NCI-H2227 (cell line): ENCODE data around the gene MYH10.

Experiments
- DNase-seq: peaks from one replicate; lab custom pipeline; 2025; ENCODE audit not compliant: unreplicated experiment; lab: John Stamatoyannopoulos, UW

Gene MYH10

DNA sequence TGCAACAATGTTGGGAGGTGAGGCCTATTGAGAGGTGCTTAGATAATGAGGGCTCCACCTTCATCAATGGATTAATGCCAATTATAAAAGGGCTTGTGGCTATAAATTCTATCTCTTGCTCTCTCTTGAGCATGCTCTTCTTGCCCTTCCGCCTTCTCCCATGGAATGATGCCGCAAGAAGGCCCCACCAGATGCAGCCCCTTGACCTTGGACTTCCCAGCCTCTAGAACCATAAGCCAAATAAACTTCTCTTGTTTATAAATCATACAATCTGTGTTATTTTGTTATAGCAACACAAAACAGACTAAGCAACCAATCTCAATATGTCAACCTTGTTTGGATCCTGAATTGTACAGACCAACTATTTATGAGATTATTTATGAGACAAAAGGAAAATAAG is 20.0 kb downstream of the MYH10 start:
- no peak for DNase-seq

GRCh38 chr17:8609910-8610309 is 20.6 kb downstream of the MYH10 start:
- no peak for DNase-seq

- no peak for DNase-seq
Observed at GRCh38 chr17:8608001-8608400, 22.5 kb downstream of the MYH10 start.

DNA sequence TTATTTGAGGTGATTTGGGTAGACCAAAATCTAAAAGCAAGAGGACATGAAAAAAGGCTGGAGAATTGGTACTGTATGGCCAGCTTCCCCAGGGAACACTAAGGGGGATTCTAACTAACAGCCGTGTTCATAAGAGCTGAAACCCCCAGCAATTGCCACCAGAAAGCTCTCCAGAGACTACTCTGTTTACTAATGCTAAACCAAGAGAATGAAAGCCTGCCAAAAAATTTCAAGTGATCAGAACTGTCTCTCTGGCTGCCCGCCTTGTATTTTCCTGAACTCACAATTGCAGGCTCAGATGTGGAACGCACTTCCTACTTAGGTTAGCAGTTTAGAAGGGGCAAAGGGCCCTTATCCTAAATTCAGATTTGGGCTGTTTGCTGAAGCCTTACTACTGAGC is 24.1 kb downstream of the MYH10 start:
- no peak for DNase-seq

DNA sequence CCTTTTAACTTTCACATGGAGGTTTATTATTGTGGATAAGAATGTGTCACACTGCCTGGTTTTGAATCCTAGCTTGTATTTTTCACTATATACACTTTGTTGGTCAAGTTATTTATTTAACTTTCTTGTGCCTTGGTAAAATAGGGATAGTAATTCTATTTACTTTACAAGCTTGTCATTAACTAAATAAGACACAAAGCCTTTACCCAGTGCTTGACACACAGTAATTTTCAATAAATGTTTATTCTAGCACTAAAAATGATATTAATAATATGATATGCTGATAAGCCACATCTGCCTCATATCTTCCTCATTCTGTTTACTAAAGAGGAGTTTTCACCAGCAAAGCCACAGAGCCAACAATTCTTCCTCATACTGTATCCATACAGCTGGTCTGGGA is 27.8 kb downstream of the MYH10 start:
- DNase-seq = no peak

DNA sequence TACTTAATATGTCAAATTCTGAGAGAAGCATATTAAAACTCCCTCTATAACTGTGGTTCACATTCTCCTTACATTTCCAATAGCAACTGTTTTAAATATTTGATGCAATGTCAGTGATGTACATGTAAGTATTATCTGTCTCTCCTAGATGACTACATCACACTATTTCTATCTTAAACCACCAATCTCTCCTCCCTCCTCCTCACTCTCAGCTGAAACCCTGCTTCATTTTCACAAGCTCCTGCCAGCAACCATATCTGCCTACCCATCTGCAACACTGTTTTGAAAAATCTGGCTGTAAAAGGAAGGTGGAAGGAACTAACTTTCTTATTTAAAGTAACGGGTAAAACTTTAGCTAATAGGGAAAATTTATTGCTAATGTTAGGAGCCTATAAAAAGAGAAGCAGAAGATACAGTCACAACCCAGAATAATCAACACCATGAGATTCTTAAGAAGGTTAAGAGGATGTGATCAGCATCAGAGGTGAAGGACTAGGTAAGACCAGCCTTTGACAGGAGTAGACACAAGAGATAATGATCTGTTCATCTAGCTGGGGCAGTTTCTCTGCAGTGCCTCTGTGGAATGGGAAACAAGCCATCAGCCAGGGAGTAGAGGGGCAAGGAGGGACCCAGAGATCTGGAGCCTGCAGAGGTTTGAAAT is 31.0 kb downstream of the MYH10 start:
- no peak for DNase-seq

DNA sequence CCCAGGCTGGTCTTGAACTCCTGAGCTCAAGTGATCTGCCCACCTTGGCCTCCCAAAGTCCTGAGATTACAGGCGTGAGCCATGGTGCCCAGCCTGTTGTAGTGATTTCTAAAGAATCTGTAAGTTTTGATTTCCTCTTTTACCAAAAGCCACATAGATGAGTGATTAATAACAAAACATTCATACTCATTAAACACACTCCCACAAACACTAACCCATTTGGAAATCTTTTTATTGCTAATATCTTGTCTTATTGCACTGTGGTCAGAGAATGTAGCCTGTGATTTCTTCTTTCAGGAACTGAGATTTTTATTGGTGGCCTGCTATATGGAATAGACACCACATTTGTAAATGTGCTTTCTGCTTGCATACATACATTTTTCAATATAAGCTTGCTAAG is 31.6 kb downstream of the MYH10 start:
- DNase-seq = no peak

DNA sequence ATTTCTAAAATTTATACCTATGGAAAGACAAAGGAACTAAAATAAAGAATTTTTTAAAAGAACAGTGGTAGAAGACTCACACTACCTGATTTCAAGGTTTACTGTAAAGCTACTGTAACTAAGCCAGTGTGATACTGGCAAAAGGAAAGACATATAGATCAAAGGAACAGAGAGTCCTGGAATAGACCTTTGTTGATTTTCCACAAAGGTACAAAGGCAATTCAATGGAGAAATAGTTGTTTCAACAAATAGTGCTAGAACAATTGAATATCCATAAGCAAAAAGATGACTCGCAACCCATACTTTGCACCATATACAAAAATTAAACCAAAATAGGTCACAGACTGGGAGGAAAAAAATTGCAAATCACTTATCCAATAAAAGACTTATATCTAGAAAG is 36.7 kb downstream of the MYH10 start:
- DNase-seq = no peak

GRCh38 chr17:8593276-8593675 is 37.2 kb downstream of the MYH10 start:
- no peak for DNase-seq

DNA sequence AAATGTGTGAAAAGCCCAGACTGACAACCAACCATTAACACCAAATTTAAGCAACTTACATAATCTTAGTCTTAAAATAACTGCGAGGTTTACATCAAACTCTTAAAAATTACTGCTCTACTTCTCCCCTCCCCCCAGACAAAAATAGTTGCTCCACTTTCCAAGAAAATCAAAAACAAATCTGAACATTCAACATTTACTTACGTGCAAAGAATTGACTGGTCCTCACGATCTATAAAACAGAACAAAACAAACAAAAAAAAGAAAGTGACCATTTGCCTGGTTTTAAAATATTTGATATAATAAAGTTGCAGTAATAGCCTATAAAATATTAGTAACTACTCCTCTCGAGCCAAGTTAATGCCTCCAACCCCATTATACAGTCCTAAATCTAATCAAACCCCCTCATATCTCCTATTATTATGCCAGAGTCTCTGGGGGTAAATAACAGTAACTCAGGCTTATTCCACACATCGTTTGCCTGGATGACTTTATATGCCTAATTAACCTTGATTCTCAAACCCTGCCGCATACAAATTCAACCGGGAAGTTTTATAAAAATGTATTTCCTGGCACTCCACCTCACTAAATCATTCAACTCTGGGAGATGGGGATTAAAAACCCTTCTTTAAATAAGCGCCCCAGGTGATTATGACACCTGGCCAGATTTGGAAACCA is 41.5 kb downstream of the MYH10 start:
- DNase-seq = no peak

GRCh38 chr17:8586766-8587165 is 43.8 kb downstream of the MYH10 start:
- DNase-seq = no peak

DNA sequence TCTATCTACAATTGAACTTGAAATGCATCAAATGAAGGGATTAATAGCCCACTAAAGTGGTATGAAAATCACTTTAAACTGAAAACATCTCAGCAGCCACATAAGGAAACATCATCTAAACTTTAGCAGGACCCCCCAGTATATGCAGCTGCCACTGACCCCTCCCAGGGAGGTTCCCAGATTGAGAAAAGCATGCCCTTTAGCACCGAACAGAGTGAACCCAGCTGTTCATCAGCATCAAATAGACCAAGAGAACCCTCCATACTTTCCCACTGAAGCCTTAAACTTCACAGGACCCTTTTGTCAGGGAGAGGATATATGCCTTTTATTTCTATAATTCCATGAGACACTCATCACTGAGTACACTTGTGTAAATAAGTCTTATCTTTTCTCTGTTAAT is 44.6 kb downstream of the MYH10 start:
- DNase-seq = no peak

- DNase-seq = no peak
Observed at GRCh38 chr17:8583954-8584353, 46.6 kb downstream of the MYH10 start.

DNA sequence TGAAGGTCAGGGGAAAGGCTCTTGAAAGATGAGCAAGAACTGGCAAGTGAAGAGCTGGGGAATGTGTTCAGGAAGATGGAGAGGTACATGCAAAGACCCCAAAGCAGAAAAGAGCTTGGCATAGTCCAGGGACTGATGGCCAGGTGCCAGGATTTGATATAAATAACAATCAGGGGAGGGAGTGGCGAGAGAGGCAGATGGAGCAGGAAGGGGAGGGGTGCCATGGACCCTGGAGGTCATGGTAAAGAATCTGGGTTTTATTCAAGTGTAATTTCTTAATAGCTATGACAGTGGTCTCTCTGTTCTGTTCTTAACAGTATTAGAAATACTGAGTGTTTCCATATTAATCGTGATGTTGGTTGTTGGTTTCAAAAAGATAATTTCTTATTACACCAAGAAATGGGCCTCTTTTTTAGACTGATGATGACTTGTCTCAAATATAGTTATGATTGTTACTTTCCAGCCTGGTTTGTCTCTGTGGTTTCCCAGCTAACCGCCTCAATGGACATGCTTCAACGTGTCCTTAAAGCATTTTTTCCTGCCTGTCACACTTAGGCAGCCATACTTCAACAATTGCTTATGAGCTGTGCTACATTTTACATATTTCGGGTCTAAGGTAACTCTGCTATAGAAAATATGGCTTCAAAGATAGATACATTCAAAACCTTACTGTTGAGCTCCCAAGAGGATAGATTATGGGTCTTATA is 49.4 kb downstream of the MYH10 start:
- peak; percentile 2 for DNase-seq

GRCh38 chr17:8577868-8578267 is 52.7 kb downstream of the MYH10 start:
- DNase-seq = no peak

DNA sequence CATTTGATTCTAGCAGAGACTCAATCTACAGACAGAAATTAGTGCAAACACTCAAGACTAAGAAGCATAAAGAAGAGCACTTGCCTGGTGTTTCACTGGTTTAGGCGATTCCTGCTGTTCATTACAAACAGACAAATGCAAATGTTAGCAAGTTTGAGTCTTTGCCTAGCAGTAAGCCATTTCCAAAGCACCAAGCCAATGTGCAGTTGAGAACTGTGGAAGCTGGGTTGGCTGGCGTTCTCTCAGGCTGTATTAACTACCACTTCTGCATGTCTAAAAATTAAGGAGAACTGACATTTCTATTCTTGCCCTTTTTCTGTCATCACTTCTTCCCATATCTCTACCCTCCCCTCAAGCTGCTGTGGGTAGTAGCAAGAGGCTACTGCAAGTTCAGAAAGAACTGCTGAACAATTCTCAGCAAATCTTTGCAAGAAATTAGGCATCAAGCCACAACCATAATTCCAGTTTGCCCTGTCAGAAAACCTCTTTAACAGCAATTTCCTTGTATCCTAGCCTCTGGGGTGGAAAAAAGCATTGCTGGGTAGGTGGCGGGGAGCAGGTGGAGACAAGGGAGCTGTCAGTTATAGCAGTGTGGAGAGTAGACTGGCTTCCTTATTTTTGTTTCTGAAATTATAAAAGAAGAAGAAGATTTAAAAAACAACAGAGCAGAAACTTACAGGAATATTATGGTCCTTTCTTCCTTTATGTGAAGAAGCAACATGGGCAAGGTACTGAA is 53.8 kb downstream of the MYH10 start:
- no peak for DNase-seq

DNA sequence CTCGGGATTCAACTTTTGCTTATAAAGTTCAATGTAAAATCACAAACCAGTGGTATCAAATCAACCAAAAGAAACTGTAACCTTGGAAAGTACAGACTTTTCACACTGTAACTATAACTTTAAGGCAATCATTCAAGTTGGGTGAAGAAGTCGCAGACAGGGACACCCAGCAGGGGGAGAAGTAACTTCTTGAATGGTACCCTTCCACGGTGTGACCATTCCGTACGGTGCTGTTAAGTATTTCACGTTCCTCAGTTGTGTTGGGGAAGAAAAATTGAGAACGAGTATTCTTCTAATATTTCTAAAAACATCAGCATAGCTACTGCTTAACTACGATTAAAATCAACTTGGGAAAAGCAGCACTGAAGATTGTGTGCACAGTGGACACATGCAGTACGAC is 55.8 kb downstream of the MYH10 start:
- DNase-seq = no peak

- DNase-seq = no peak
Observed at GRCh38 chr17:8572764-8573163, 57.8 kb downstream of the MYH10 start.

DNA sequence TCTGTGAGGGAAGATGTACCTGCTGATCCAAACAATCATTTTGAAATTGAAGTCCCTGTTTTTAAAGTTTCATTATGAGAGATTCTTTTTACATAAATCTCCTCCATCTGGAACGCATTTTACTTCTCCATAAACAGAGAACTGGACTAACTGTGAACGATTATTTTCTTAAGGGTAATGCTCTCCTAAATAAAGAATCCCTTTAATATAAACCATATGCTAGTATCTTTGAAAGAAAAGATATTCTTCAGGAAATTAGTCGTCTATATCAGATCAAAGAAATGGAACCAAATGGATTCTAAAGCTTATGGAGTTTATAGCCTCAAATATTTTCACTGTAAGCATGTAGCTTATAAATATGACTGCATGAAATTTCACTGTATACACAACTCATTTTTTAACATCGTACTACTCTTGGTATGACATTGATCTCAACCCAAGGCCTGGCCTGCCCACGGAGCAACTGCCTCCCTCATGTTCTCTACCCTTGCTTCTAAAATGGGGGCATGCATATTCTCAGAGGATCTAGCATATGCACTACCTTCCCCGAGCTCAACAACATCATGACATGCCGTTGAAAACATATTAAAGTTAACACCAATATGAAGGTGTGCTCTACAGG is 66.4 kb downstream of the MYH10 start:
- no peak for DNase-seq

- DNase-seq = no peak
Observed at GRCh38 chr17:8563024-8563776, 67.3 kb downstream of the MYH10 start.

DNA sequence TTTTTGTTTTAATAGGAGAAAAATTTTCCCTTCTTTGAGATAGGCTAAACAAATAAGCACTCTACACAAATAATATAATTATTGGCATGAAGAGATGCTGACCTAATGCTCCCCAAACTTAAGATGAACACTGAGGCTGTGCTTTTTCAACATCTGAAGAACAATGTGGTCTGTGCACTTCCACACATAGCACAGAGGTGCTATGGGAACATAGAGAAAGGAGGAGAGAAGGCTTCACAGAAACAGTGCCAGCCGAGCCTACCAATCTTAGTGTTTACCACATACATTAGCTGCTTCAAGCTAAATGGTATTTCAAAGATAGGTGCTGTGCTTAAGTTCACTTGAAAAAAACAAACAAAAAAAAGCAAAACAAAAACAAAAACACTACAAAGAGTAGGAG is 72.4 kb downstream of the MYH10 start:
- no peak for DNase-seq
